GM19351 (cell line): Measurements from ENCODE around the gene ELF2.
A peak's percentile ranks its signal among the peaks of the same experiment; 100 is the strongest.
"Not testable (repeated sequence)": the region's sequence is repeated elsewhere in the genome, so short reads cannot be mapped to it uniquely, and the experiment has no call there.

Experiments
- ATAC-seq: cut with Tn5 transposase; IDR thresholded peaks from one replicate; pipeline ENCODE4 v1.9.1; 2021; ENCODE audit warnings: mild to moderate bottlenecking, moderate library complexity; ENCODE audit not compliant: unreplicated experiment

ELF2 gene

DNA sequence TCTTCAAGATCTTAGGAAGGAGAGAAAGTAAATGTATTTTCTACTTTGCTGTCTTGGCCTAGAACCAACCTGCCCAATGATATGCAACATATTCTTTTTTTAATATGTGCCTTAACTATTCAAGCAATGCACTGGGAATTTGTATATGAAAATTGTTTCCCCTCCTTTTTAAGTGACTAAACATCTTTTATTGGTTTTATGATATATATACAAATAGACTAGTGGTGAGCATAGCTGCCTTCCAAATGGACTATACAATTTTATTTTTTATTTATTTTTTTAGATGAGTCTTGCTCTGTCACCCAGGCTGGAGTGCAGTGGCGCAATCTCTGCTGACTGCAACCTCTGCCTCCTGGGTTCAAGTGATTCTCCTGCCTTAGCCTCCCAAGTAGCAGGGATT, 151.2 kb downstream of the ELF2 start:
- no peak for ATAC-seq

DNA sequence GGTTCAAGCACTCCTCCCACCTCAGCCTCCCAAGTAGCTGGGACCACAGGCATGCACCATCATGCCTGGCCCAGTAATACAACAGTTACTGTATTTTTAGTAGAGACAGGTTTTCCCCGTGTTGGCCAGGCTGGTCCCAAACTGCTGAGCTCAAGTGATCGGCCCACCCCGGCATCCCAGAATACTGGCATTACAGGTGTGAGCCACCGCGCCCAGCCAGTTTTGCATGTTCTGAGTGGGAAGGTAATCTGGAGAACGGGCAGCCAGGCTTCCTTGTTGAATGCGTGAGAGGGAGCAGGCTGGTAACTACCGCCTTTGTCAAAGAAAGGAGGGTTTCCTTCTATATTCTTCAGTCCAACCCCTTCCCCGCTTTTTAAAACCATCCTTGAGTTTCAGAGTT, 152.3 kb downstream of the ELF2 start:
- ATAC-seq: no peak

DNA sequence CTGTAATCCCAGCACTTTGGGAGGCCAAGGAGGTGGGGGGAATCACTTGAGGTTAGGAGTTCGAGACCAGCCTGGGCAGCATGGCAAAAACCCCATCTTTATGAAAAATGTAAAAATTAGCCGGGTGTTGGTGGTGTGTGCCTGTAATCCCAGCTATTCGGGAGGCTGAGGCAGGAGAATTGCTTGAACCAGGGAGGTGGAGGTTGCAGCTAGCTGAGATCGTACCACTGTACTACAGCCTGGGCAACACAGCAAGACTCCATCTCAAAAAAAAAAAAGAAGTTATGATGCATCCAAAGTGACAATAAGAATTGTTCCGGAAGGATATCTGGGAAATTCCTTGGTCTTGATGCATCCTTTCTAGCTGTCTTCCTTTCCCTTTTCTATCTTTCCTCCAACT, 154.2 kb downstream of the ELF2 start:
- no peak for ATAC-seq

DNA sequence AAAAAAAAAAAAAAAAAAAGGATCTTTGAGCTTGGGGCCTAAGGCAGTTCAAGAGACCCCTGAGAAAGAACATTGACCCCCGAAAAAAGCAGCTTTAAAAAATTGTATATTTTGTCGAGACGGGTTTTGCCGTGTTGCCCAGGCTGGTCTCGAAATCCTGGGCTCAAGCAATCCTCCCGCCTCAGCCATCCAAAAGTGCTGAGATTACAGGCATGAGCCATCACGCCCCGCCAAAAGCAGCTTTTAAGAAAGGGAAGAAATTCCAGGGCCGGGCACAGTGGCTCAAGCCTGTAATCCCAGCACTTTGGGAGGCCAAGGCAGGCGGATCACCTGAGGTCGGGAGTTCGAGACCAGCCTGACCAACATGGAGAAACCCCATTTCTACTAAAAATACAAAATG, 155.9 kb downstream of the ELF2 start:
- not testable (repeated sequence) for ATAC-seq

DNA sequence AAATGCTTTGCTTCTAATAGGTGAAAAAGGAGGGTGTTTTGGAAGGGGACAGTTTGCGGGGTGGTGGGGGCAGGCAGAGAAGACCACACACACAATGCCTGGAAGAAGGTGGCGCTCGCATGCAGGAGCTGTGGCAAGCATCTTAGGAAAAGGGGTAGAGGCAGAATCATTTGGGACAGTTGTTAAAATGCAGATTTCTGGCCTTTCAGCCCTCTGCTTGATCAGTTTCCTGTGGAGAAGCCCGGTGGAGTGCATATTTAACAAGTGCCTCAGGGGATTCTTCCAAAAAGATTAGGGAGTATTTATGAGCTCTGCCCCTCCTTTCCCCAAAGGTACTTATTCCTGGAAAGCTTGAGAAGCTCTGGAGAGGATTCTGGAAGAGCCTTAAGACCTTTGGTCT, 156.6 kb downstream of the ELF2 start:
- no peak for ATAC-seq

DNA sequence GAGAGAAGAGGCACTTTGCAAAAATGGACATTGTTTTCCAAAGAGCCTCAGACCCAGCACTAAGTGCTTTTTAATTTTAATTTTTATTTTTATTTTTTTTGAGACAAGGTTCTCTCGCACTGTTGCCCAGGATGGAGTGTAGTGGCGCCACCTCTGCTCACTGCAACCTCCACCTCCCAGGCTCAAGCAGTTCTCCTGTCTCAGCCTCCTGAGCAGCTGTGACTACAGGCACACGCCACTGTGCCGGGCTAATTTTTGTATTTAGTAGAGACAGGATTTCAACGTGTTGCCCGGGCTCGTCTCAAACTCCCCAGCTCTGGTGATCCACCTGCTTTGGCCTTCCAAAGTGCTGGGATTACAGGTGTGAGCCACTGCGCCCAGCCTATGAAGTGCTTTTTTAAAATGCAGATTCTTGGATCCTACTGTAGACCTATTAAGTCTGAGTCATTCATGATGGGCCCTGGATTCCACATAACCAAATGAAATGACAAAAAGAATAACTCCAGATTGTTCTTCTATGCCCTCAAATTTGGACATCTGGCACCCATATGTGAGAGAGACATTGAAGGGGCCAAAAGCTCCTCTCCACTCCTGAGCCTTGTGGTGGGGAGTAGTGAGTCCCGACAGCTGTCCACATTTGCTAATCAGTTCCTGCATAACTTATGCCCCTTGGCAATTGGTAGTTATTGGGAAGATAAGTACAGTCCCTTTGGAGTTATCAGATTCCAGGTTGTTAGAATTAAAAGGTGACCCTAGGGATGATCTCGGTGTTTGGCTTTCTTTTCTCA, 157.9 kb downstream of the ELF2 start:
- ATAC-seq: no peak

DNA sequence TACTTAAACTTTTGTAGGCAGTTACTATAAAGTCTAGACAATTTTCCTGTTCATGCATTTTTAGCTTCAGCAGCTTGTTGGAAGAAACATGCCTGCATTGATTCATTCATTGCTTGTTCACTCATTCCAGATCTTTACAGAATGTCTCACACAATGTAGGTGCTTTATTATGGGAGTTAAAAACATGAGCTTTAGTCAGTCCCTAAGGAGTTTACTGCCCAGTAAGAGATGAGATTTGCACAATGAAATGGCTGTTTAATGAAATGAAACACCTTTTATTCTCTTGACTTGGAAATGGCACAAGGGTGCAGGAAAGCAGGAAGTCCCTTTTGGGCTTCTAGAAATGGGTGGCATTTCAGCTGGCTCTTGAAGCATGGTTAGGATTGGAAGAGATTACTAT, 158.5 kb downstream of the ELF2 start:
- ATAC-seq: no peak

GRCh38 chr4:139017861-139018260, 159.2 kb downstream of the ELF2 start:
- no peak for ATAC-seq

DNA sequence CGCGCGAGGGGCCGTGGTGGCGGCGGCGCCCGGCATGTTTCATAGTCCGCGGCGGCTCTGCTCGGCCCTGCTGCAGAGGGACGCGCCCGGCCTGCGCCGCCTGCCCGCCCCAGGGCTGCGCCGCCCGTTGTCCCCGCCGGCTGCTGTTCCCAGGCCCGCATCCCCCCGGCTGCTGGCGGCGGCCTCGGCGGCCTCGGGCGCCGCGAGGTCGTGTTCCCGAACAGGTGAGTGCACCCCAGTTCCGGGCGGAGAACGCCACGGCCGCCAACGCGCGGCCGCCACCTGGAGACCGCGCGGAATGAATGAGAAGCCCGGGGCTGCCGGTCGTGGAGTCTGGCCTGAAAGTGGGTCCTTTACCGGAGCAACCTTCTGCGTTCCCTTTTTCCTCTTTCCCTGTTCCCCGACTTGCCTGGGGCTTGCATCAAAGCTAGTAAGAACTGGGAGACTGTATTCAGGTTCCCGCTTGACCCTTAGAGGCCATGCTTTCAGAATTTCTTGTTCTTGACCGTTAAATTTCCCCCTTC, 161.0 kb downstream of the ELF2 start:
- ATAC-seq: peak; percentile 31

GRCh38 chr4:139015269-139015947, 161.6 kb downstream of the ELF2 start, which contains the start of gene NOCT:
TSS of gene NOCT (plus strand) at chr4:139015781. CDS start at chr4:139015982, 201 bp downstream.
- peak; percentile 91 for ATAC-seq

GRCh38 chr4:139014371-139015268, 162.4 kb downstream of the ELF2 start:
- ATAC-seq: peak; percentile 10

- ATAC-seq: no peak
Measured at GRCh38 chr4:139011225-139011950, 165.6 kb downstream of the ELF2 start.

DNA sequence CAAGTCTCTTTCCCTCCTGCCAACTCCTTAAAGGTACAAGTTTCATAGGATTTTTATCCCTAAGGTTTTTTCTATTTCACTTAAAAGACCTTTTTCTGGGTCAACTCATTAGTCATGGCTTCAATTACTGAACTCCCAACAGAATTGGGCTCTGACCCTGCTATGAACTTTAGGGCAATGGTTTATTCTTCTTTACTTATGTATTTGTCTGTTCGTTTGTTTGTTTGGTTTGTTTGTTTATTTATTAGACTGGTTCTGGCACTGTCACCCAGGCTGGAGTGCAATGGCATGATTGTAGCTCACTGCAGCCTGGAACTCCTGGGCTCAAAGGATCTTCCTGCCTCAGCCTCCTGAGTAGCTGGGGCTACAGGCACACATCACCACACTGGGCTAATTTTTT, 167.3 kb downstream of the ELF2 start:
- no peak for ATAC-seq

- not testable (repeated sequence) for ATAC-seq
Measured at GRCh38 chr4:139008278-139008677, 168.7 kb downstream of the ELF2 start.

DNA sequence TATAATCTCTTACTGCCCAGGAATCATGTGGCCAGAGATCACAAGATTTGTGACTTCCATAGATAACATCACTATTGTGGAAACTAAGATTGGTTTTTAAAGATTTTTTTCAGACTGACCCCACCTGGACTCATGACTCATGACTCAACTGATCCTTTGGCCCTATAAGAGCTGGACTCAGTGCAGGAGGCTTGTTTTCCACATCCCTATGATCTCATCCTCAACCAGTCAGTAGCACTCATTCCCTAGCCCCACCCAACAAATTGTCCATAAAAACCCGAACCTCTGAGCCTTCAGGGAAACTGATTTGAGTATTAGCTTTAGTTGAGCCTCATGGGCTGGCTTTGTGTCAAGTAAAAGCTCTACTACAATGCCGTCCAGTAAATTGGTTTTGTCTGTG, 169.4 kb downstream of the ELF2 start:
- no peak for ATAC-seq
